ENCODE data around the gene CCDC71. TPM values are rescaled to one million over a fixed set of nuclear protein-coding genes. Genes with fewer than 3 reads are reported as not detected.
A peak's percentile ranks its signal among the peaks of the same experiment; 100 is the strongest.

Gene CCDC71
- total and polyA plus RNA-seq, 2 of the 13 experiments (the other 11 are each of a cell fraction or from before 2014, with no cell fraction given), result 9.7 to 14.3 TPM

DNA sequence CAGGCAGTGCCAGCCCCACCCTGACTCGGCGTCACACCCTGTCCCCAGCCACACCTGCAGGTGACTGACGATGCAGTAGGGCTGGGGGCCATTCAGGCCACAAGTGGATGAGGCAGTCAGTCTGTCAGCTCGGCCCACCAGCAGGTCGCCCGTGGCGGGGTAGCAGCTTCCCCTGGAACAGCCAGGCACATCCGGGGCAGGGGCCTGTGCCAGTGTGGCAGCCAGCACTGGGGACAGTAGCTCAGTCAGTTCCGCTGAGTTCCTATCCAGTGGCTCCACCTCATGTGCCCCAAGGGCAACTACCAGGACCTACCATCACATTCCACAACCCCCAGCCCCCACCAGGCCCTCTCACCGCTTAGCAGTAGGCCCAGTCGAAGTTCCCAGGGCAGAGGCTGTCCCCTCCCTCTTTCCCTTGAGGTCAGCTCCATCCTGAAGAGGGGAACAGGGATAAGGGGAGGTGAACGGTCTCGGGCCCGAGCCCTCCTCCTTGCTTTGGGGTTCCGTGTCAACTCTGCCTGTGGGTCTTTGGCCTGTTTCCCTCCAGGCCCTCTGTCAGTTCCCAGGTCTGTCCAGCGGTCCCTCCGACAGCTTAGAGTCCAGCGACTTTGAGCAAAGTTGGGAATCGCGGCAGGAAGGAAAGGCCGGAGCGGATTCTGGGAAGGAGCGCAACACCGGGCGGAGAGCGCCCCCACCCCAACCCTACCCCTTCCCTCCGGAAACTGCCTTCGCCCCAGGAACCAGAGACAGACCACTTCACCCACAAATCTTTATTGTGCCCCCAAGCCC, 33.5 kb downstream of the CCDC71 start, which contains the start of gene LAMB2 (continued):
- TF ChIP-seq, protein P1, sequence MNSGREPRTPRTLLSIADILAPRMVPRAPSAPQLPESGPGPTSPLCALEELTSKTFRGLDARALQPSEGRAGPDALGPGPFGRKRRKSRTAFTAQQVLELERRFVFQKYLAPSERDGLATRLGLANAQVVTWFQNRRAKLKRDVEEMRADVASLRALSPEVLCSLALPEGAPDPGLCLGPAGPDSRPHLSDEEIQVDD (CRISPR knock-in tag; IDR thresholded peaks at IDR 0.05; ENCODE audit: borderline replicate concordance), result no peak
- TF ChIP-seq RBM22 (optimal IDR thresholded peaks at IDR 0.05; ENCODE audit: low read length), result no peak
- no peak for TF ChIP-seq SMC3 (IDR thresholded peaks at IDR 0.05; ENCODE audit: low read length)
- TF ChIP-seq, protein P2, sequence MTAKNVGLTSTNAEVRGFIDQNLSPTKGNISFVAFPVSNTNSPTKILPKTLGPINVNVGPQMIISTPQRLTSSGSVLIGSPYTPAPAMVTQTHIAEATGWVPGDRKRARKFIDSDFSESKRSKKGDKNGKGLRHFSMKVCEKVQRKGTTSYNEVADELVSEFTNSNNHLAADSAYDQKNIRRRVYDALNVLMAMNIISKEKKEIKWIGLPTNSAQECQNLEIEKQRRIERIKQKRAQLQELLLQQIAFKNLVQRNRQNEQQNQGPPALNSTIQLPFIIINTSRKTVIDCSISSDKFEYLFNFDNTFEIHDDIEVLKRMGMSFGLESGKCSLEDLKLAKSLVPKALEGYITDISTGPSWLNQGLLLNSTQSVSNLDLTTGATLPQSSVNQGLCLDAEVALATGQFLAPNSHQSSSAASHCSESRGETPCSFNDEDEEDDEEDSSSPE (CRISPR knock-in tag; IDR thresholded peaks at IDR 0.05), result 0 out of 2 replicates have a peak, but pooled peaks have one; percentile 32
- 0 out of 2 replicates have a peak, but pooled peaks have one; percentile 21 for TF ChIP-seq ZFP41 (CRISPR knock-in tag; IDR thresholded peaks at IDR 0.05; ENCODE audit: borderline replicate concordance)
- 0 out of 2 replicates have a peak, but pooled peaks have one; percentile 35 for TF ChIP-seq ZNF432 (CRISPR knock-in tag; IDR thresholded peaks at IDR 0.05; ENCODE audit: borderline replicate concordance)
- TF ChIP-seq TOE1 (CRISPR knock-in tag; IDR thresholded peaks at IDR 0.05), result no peak
- TF ChIP-seq ZSCAN25 (CRISPR knock-in tag; IDR thresholded peaks at IDR 0.05), result peak; percentile 33; the same call in 1 of the 2 replicates
- no peak for TF ChIP-seq ATAD3A (CRISPR knock-in tag; IDR thresholded peaks at IDR 0.05)
- TF ChIP-seq, protein P3, sequence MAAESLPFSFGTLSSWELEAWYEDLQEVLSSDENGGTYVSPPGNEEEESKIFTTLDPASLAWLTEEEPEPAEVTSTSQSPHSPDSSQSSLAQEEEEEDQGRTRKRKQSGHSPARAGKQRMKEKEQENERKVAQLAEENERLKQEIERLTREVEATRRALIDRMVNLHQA (CRISPR knock-in tag; IDR thresholded peaks at IDR 0.05), result no peak
- no peak for TF ChIP-seq ZNF143 (CRISPR knock-in tag; IDR thresholded peaks at IDR 0.05)
- peak; percentile 20; the same call in 1 of the 2 replicates for TF ChIP-seq IRF2 (CRISPR knock-in tag; IDR thresholded peaks at IDR 0.05)
- TF ChIP-seq, protein P4, sequence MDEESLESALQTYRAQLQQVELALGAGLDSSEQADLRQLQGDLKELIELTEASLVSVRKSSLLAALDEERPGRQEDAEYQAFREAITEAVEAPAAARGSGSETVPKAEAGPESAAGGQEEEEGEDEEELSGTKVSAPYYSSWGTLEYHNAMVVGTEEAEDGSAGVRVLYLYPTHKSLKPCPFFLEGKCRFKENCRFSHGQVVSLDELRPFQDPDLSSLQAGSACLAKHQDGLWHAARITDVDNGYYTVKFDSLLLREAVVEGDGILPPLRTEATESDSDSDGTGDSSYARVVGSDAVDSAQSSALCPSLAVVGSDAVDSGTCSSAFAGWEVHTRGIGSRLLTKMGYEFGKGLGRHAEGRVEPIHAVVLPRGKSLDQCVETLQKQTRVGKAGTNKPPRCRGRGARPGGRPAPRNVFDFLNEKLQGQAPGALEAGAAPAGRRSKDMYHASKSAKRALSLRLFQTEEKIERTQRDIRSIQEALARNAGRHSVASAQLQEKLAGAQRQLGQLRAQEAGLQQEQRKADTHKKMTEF (CRISPR knock-in tag; IDR thresholded peaks at IDR 0.05), result peak; percentile 34; the same call in 1 of the 2 replicates
- TF ChIP-seq, protein P5, sequence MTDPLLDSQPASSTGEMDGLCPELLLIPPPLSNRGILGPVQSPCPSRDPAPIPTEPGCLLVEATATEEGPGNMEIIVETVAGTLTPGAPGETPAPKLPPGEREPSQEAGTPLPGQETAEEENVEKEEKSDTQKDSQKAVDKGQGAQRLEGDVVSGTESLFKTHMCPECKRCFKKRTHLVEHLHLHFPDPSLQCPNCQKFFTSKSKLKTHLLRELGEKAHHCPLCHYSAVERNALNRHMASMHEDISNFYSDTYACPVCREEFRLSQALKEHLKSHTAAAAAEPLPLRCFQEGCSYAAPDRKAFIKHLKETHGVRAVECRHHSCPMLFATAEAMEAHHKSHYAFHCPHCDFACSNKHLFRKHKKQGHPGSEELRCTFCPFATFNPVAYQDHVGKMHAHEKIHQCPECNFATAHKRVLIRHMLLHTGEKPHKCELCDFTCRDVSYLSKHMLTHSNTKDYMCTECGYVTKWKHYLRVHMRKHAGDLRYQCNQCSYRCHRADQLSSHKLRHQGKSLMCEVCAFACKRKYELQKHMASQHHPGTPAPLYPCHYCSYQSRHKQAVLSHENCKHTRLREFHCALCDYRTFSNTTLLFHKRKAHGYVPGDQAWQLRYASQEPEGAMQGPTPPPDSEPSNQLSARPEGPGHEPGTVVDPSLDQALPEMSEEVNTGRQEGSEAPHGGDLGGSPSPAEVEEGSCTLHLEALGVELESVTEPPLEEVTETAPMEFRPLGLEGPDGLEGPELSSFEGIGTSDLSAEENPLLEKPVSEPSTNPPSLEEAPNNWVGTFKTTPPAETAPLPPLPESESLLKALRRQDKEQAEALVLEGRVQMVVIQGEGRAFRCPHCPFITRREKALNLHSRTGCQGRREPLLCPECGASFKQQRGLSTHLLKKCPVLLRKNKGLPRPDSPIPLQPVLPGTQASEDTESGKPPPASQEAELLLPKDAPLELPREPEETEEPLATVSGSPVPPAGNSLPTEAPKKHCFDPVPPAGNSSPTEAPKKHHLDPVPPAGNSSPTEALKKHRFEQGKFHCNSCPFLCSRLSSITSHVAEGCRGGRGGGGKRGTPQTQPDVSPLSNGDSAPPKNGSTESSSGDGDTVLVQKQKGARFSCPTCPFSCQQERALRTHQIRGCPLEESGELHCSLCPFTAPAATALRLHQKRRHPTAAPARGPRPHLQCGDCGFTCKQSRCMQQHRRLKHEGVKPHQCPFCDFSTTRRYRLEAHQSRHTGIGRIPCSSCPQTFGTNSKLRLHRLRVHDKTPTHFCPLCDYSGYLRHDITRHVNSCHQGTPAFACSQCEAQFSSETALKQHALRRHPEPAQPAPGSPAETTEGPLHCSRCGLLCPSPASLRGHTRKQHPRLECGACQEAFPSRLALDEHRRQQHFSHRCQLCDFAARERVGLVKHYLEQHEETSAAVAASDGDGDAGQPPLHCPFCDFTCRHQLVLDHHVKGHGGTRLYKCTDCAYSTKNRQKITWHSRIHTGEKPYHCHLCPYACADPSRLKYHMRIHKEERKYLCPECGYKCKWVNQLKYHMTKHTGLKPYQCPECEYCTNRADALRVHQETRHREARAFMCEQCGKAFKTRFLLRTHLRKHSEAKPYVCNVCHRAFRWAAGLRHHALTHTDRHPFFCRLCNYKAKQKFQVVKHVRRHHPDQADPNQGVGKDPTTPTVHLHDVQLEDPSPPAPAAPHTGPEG (CRISPR knock-in tag; IDR thresholded peaks at IDR 0.05), result 0 out of 2 replicates have a peak, but pooled peaks have one; percentile 37
- peak; percentile 92 for TF ChIP-seq MAZ (IDR thresholded peaks at IDR 0.05; ENCODE audit: borderline replicate concordance, low read depth, low read length)
- 0 out of 2 replicates have a peak, but pooled peaks have one; percentile 45 for TF ChIP-seq MAZ (CRISPR knock-in tag; IDR thresholded peaks at IDR 0.05; ENCODE audit: low read depth)
- TF ChIP-seq MXD4 (CRISPR knock-in tag; IDR thresholded peaks at IDR 0.05), result 0 out of 2 replicates have a peak, but pooled peaks have one; percentile 34
- no peak for TF ChIP-seq DPF2 (CRISPR knock-in tag; IDR thresholded peaks at IDR 0.05; ENCODE audit: borderline replicate concordance, low read depth)

All from HepG2 (cell line).